ENCODE results near the gene GJC2. TPM values are rescaled to one million over a fixed set of nuclear protein-coding genes. Genes with fewer than 3 reads are reported as not detected.

The GJC2 gene
- total and polyA plus RNA-seq, 2 donors (not counting 1 experiment from before 2014, with no cell fraction given): 0.16 to 0.30 TPM

- Histone ChIP-seq H3K4me2 (replicated peaks; ENCODE audit: low read depth, low read length, poor library complexity, severe bottlenecking) (no peak overlapping the region), H3K4me3 (ENCODE audit: control extremely low read depth in 1 of 5, extremely low read depth in 1 of 5, insufficient read depth in 1 of 5, low read depth in 2 of 5, low read length in 4 of 5) (no peak overlapping the region), H3K36me3 (replicated peaks in 1 of 2; ENCODE audit: control extremely low read depth in 1 of 2, control insufficient read depth in 1 of 2, extremely low read depth in 1 of 2, insufficient read depth in 2 of 2, low read length in 1 of 2) (peaks cover 0 to 21% of the 10 kb centered on the region in 2 experiments), H3K4me1 (ENCODE audit: control insufficient read depth in 2 of 2, insufficient read depth in 2 of 2, low read length in 2 of 2) (peaks cover 34 to 48% of the 10 kb centered on the region in 2 donors), H3K9me3 (ENCODE audit: control extremely low read depth in 1 of 3, control insufficient read depth in 2 of 3, insufficient read depth in 1 of 3, low read length in 2 of 3) (no peaks in the 10 kb centered on the region), H2AFZ (ENCODE audit: insufficient read depth, low read depth, low read length, poor library complexity, severe bottlenecking) (no peak overlapping the region), H3K27ac (ENCODE audit: low read length in 2 of 2) (no peak overlapping the region), H3K27me3 (replicated peaks in 1 of 4; ENCODE audit: control extremely low read depth in 1 of 4, control insufficient read depth in 3 of 4, insufficient read depth in 4 of 4, low read length in 3 of 4) (no peaks in the 10 kb centered on the region), H3K79me2 (ENCODE audit: control insufficient read depth, insufficient read depth, low read length) (peaks cover 37% of the 10 kb centered on the region), H4K20me1 (ENCODE audit: control insufficient read depth, insufficient read depth, low read length, poor library complexity, severe bottlenecking) (peaks cover 19% of the 10 kb centered on the region), H3K9ac (ENCODE audit: low read length) (no peak overlapping the region)
- H3K27me3 Mint-ChIP-seq: no peaks in the 10 kb centered on the region
- ChIA-PET CTCF (no interaction called here), POLR2A (interaction anchor here (0.5 to 1.5 kb wide), 3 partner anchors 23 to 61 kb away, joined by 3 to 5 read pairs (median 3); partner anchors contain the start of gene ARF1)
- WGBS (ENCODE audit: insufficient coverage): 91% methylated on average over 9 of the region's 9 CpGs
- intact Hi-C loops (cut with micrococcal nuclease): loop anchor here (10.0 kb wide), 2 partner anchors 169 to 1399 kb away; partner anchors contain the start of gene NUP133
- H3K27ac Mint-ChIP-seq: no peak overlapping the region
- H3K4me3 Mint-ChIP-seq: peak overlapping the region; percentile 23
- peaks cover 44% of the 10 kb centered on the region for H3K4me1 Mint-ChIP-seq
- TF ChIP-seq CTCF (IDR thresholded peaks at IDR 0.05) (no peak), EZH2 (IDR thresholded peaks at IDR 0.05; ENCODE audit: borderline replicate concordance, insufficient read depth, low read depth, low read length, poor library complexity, severe bottlenecking) (no peak)
- no peaks in the 10 kb centered on the region for H3K9me3 Mint-ChIP-seq (ENCODE audit: insufficient read depth)
- no peak for ATAC-seq (ENCODE audit: low read depth)
- DNase-seq: no peak
Measured at GRCh38 chr1:228105270-228105995, 44.3 kb upstream of the GJC2 start.
